Muscle layer of duodenum (tissue), 2 donors: ENCODE results near the gene PPT2.
A peak's percentile ranks its signal among the peaks of the same experiment; 100 is the strongest.

ENCODE experiments used
- H3K27ac ChIP-seq: one replicate; pipeline ENCODE4 v1.7.0; 2013; ENCODE audit warnings: mild to moderate bottlenecking, low read length
- H3K27me3 ChIP-seq: one replicate; pipeline ENCODE4 v1.7.0; 2013; ENCODE audit warnings: low read depth, mild to moderate bottlenecking, control low read depth, low read length
- H3K36me3 ChIP-seq, 2 donors: one replicate each; pipeline ENCODE4 v1.7.0; 2013; ENCODE audit warnings: low read length in 2 of 2, control low read depth in 1 of 2, mild to moderate bottlenecking in 1 of 2; ENCODE audit not compliant: insufficient read depth in 2 of 2, control insufficient read depth in 1 of 2
- H3K4me1 ChIP-seq, 2 donors: one replicate each; pipeline ENCODE4 v1.7.0; 2013; ENCODE audit warnings: low read length in 2 of 2, mild to moderate bottlenecking in 2 of 2, control low read depth in 1 of 2, moderate library complexity in 1 of 2; ENCODE audit not compliant: insufficient read depth in 2 of 2, control insufficient read depth in 1 of 2
- H3K4me3 ChIP-seq, 2 donors: one replicate each; pipeline ENCODE4 v1.7.0; 2013; ENCODE audit warnings: low read length in 2 of 2, low read depth in 1 of 2, mild to moderate bottlenecking in 1 of 2
- H3K9me3 ChIP-seq, 2 donors: one replicate each; pipeline ENCODE4 v1.7.0; 2013; ENCODE audit warnings: low read length in 2 of 2, control low read depth in 1 of 2, mild to moderate bottlenecking in 1 of 2; ENCODE audit not compliant: control insufficient read depth in 1 of 2
- donor health status: healthy.

The PPT2 gene

GRCh38 chr6:32146287-32146686 lies 7.7 kb upstream of the PPT2 start:
- Histone ChIP-seq H3K4me3 (no peak overlapping the region), H3K4me1 (peaks cover 0 to 15% of the 10 kb centered on the region in 2 donors), H3K9me3 (no peaks in the 10 kb centered on the region), H3K36me3 (peaks cover 0 to 8% of the 10 kb centered on the region in 2 donors), H3K27me3 (peaks cover 3% of the 10 kb centered on the region), H3K27ac (no peak overlapping the region)

DNA sequence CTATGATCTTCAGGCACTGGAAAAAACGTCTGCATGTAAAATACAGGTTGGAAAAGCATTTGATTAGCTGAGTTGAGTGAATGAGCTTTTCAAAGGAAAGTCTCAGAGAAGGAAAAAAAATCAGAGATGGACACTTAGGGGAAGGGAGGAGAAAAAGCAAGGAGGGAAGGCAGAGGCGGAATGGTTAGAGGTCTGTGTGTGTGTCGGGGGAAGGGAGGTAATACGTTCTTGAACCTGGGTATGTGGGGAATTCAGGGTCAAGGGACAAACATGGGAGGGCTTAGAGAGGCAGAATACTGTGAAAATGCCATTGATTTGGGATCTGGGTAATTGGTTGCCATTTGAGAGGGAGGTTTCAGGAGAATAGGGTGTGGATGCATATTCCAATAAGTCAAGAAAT lies 7.3 kb upstream of the PPT2 start:
- no peak overlapping the region for H3K27ac ChIP-seq
- peaks cover 3% of the 10 kb centered on the region for H3K27me3 ChIP-seq
- no peak overlapping the region for H3K4me3 ChIP-seq

DNA sequence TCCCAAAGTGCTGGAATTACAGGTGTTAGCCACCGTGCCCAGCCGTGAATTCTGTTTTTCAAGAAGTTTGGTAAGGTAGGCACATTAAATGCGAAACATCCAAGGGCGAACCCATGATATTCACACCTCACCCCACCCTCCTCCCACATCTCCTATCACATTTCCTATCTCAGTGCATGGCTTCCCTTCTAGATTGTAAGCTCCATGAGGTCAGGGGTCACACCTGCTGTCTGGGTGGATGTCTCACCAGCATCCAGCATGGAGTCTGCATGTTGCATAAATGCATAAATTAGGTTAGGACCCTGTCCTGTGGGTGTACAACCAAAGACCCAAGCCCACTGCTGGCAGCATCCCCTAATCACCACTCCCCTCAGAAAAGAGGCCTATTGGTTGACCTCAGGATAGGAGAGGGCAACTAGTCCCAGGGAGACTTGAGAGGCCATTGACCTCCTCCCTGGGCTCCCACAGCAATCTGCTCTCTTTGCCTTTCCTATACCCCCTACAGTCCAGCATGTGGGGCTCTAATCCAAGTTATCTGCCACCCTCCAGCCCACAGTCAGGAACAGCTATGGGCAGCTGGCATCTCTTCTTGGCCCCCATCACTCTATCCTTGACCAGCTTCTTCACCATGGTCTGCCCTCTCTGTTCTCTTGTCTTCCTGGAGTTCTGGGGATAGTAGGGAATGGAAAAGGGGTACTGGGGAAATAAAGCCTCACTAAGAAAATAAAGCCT lies 6.4 kb upstream of the PPT2 start:
- H3K9me3 ChIP-seq: no peaks in the 10 kb centered on the region

More for the DNA sequence above, 7.3 kb upstream of the PPT2 start:
- Histone ChIP-seq H3K4me1 (peaks cover 0 to 18% of the 10 kb centered on the region in 2 donors), H3K36me3 (peaks cover 0 to 8% of the 10 kb centered on the region in 2 donors), H3K9me3 (no peaks in the 10 kb centered on the region)

GRCh38 chr6:32148289-32149091 lies 5.5 kb upstream of the PPT2 start:
- Histone ChIP-seq H3K9me3 (no peaks in the 10 kb centered on the region), H3K27me3 (peaks cover 3% of the 10 kb centered on the region), H3K36me3 (peaks cover 0 to 8% of the 10 kb centered on the region in 2 donors), H3K4me1 (peaks cover 6 to 33% of the 10 kb centered on the region in 2 donors), H3K4me3 (peak overlapping the region in 1 of 2 donors; percentile 30), H3K27ac (no peak overlapping the region)

More for the DNA sequence above, 6.4 kb upstream of the PPT2 start:
- Histone ChIP-seq H3K36me3 (peaks cover 0 to 8% of the 10 kb centered on the region in 2 donors), H3K4me3 (peak overlapping the region in 1 of 2 donors; percentile 30), H3K27ac (no peak overlapping the region), H3K27me3 (peaks cover 3% of the 10 kb centered on the region), H3K4me1 (peaks cover 6 to 24% of the 10 kb centered on the region in 2 donors)

DNA sequence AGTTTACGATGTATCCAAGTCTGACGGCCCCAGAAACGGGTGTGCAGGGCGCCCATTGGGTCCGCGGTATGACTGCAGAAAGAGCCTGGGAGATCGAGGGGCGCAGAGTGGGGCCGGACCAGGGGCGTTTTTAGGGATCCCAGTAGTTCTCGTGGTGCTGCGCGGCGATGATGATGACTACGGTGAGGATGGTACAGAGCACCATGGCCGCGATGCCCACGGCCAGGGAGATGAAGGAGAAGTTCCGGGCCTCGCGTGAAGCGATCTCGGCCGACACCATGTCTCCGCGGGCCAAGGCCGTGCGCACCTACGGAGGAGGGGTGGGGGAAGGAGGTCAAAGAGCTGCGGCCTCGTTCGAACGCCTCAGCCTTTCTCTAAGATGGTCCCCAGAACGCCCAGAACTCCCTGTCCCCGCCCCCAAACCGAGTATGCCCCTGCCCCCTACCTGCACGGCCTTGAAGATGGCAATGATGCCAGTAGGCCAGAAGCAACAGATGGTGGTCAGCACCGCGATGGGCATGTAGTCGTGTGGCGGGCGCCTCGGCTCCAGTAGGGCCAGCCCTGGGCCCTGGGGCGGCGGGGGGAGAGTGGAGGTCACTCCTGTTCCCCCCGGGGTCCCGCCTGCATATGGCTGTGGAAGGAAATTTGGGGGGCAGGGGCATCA lies 4.7 kb upstream of the PPT2 start:
- peaks cover 3% of the 10 kb centered on the region for H3K27me3 ChIP-seq
- peaks cover 0 to 8% of the 10 kb centered on the region in 2 donors for H3K36me3 ChIP-seq
- no peaks in the 10 kb centered on the region for H3K9me3 ChIP-seq
- peaks cover 6 to 33% of the 10 kb centered on the region in 2 donors for H3K4me1 ChIP-seq
- no peak overlapping the region for H3K27ac ChIP-seq
- H3K4me3 ChIP-seq: no peak overlapping the region

DNA sequence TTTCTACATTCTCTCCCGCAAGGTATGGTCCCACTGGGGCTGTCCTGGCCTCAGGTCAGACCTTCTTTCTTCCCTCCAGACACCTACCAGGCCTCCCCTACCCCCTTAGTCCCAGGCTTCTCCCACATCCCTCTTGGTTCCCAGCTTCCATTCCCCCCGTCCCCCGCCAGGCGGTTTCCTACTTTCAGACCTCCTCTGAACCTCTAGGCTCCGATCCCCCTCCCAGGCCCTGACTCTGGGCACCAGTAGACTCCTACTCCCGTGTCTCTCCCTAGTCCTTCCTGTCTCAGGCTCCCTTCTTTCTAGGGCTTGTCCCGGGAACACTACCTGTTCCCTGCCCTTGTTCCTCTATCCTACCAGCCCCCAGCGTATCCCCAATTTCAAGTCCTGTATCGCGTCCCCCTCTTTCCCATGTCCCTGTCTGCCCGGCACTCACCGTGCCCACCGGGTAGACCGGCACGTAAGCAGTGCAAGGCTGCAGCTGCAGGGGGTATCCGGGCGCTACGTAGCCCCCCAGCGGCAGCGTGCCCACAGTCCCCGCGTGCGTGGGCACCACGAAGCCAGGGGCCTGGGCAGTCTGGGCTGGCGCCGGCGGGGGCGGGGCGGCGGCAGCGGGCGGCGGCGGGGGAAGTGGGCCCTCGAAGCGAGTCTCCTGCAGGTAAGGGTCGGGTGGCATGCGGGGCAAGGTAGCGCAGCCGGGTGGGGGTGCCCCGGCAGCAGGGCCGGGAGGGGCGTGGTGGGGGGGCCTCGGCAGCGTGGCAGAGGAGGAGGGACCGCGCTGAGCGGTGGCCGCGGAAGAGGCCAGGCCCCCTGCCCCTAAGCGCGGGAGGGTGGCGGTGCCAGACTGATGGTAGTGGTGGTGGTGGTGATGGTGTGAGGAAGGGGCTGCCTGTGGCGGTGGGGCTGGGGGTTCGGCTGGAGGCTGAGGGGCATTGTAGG lies 3.7 kb upstream of the PPT2 start:
- H3K27ac ChIP-seq: no peak overlapping the region
- peaks cover 0 to 8% of the 10 kb centered on the region in 2 donors for H3K36me3 ChIP-seq
- peaks cover 3% of the 10 kb centered on the region for H3K27me3 ChIP-seq
- H3K4me1 ChIP-seq: peaks cover 6 to 40% of the 10 kb centered on the region in 2 donors
- no peaks in the 10 kb centered on the region for H3K9me3 ChIP-seq
- H3K4me3 ChIP-seq: peak overlapping the region in 1 of 2 donors; percentile 93

DNA sequence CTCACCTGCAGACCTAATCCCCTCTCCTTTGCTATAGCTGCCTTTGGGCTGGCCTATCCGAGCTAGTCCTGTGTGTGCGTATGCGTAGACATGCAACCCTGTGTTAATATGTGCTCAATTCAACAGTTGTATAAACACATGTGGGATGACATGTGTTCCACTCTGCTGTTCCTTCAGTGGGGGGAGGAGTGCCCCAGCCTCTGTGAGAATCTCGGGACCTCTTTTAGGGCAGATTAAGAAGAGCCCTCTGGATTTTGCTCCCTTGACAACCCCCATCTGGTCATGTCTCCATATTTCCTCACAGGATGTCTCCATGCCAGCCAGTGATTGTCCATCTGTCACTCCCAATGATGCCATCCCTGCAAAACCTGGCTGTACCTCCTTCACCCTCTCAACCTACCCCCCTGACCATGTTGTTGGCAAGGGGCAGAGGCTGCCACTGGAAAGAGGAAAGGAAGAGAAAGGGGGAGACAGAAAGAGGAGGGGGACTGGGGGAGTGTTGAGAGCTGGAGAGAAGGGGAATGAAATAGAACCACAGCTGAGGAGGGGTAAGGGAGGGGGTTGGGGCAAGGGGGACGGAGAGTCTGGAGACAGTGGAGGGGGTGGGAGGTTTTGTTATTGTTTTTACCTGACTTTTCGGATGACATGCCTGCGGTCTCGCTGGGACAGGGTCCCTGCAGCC lies 2.6 kb upstream of the PPT2 start:
- H3K36me3 ChIP-seq: peaks cover 2 to 10% of the 10 kb centered on the region in 2 donors
- no peaks in the 10 kb centered on the region for H3K9me3 ChIP-seq
- H3K27me3 ChIP-seq: peaks cover 3% of the 10 kb centered on the region
- H3K27ac ChIP-seq: no peak overlapping the region
- peaks cover 6 to 48% of the 10 kb centered on the region in 2 donors for H3K4me1 ChIP-seq
- peak overlapping the region; percentile 68 to 93 for H3K4me3 ChIP-seq

DNA sequence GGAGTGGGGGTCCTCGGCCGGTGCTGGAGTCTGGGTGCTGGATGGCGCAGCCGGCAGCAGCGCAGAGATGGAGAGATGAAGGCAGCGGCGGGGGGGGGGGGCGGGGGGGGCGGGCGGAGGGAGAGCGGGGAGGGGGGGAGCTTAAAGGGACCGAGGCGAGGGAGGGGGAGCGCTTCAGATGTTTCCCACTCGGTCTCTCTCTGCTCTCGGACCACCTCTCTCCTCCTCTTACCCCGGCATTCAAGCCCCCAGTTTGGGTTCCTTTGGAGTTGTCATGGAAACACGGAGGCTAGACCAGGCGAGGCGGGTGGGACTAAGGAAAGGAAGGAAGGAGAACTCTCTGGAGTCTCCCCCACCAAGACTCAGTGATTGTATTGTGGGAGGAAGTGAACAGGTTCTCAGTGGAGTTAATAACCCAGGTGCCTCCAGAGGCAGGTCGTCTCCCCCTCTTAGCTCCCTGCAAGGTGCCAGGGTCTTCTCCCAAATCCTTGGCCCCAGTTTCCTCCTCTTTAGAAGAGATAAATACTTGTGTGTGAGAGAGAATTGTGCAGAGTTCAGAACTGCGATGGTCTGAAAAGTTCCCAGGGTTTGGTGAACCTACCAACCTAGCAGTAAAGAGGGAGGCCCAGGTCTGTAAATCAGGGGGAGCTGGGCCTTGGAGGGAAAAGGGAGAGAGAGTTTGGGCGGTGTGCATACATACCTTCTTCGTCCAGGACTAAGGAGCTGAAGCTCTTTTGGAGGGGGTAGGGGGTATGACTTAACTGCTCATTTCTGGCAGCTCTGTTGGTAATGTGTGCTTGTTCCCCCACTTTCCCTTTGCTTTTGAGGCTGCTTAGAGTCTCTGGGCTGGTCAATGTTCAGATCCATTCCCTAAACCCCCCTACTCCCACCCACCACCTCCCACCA lies 1.8 kb upstream of the PPT2 start, which contains the start of gene PRRT1:
Gene PRRT1, minus strand, starts transcription at position 77 of the 906 bp plus-strand sequence. CDS start 112 bp downstream, outside the sequence.
- Histone ChIP-seq H3K4me3 (peak within 1 kb of the TSS; percentile 86 to 93), H3K36me3 (peaks cover 5 to 18% of the 10 kb centered on the region in 2 donors), H3K27me3 (peaks cover 3% of the 10 kb centered on the region), H3K9me3 (no peaks in the 10 kb centered on the region), H3K4me1 (peaks cover 6 to 48% of the 10 kb centered on the region in 2 donors), H3K27ac (peak within 1 kb of the TSS; percentile 82)

DNA sequence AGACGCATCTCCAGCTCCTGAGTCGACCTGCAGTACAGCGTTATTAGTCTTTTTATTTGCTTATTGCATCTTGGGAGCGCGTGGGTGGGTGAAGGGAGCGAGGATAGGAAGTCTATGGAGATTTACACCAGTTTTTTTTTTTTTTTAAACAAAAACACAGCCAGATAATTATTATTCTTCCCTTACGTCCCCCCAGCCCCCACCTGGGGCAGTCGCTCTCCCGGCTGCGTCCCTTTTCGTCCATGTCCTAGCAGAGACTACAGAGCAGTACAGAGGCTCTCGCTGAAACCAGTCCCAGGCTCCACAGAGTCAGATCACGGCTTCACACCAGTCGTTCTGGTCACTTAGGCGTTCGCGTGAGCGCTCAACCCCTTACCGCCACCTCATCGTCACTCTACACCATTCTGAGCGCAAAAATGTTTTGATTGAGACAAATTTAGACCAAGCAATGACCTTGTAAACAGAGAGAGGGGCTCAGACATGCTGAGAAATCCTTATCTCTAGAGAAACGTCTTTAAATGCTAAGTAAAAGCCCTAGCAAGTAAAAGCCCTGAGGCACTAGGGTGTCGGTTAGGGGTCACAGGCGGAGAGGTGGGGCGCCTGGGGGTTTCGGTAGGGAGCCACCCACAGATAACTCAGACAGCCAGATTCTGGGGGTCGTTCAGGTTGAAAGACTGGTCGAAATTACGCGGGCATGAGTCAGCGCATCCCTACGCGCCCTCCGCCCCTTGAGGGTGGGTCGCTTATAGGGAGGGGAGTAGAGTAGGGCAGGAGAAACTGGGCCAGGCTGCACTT lies 975 bp upstream of the PPT2 start:
- Histone ChIP-seq H3K27me3 (peaks cover 2% of the 10 kb centered on the region), H3K36me3 (peaks cover 12 to 27% of the 10 kb centered on the region in 2 donors), H3K4me1 (peaks cover 6 to 48% of the 10 kb centered on the region in 2 donors)

More for the DNA sequence above, 975 bp upstream of the PPT2 start:
- peak overlapping the region; percentile 86 to 93 for H3K4me3 ChIP-seq
- peak overlapping the region; percentile 82 for H3K27ac ChIP-seq
- H3K9me3 ChIP-seq: no peaks in the 10 kb centered on the region
